ENCODE data around the gene HERC6.
"Not testable (repeated sequence)": the region's sequence is repeated elsewhere in the genome, so short reads cannot be mapped to it uniquely, and the experiment has no call there.

HERC6 gene

DNA sequence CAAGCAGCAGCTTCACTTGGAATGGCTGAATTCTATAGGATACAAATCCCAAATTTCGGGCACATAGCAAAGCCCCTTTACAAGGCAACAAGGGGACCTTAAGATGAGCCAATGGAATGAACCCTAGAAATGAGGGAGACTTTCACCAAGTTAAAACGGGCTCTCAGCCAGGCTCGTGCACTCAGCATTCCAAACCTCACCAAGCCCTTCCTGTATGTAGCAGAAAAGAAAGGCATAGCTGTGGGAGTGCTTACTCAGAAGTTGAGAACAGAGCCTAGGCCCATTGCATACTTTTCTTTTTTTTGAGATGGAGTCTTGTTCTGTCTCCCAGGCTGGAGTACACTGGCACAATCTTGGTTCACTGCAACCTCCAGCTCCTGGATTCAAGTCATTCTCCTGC is 67.5 kb downstream of the HERC6 start:
- FAIRE-seq (no peak), DNase-seq (ENCODE audit: low spot score) (no peak)

DNA sequence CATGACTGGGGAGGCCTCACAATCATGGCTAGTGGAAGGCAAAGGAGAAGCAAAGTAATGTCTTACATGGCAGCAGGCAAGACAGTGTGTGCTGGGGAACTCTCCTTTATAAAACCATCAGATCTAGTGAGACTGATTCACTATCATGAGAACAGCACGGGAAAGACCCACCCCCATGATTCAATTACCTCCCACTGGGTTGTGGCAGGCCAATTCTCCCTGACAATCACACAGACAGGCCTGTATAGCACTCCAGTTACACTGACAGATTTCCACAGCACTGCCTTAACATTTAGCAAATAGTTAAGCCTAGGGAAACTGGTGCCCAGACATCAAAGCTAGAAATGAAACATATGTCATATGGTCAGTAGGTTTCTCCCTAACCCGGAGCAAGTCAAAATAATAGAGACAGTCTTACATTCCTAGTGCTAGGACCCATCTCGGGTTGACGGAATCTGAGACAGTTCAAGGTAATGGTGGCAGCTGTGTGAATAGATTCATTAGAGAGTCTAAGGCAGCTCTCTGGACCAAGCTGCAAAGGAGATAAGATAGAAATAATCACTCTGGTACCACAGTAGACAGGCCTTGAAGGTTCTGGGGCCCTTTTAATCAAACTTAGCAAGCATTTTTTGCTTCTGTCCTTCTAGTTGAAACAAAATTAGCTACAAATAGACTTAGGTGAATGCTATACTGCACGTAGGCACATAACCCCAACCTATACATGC is 68.9 kb downstream of the HERC6 start:
- FAIRE-seq (no peak), DNase-seq (ENCODE audit: low spot score) (no peak)

DNA sequence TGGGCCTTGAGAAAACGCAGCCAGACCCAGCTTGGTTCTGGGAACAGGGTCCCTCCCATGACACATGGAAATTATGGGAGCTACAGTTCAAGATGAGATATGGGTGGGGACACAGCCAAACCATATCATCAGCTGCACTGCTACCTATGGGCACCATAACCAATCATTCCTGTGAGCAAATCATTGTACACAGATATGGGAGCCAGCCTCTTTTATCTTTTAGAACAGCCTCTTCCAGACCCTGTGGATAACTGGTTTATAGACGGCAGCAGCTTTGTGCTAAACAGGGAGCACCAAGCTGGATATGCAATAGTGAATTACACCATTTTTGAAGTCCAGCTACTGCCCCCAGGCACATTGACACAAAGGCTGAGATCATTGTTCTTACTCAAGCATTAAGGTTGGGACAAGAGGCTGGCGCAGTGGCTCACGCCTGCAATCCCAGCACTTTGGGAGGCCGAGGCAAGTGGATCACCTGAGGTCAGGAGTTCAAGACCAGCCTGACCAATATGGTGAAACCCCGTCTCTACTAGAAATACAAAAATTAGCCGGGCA is 69.6 kb downstream of the HERC6 start:
- FAIRE-seq, result not testable (repeated sequence)

DNA sequence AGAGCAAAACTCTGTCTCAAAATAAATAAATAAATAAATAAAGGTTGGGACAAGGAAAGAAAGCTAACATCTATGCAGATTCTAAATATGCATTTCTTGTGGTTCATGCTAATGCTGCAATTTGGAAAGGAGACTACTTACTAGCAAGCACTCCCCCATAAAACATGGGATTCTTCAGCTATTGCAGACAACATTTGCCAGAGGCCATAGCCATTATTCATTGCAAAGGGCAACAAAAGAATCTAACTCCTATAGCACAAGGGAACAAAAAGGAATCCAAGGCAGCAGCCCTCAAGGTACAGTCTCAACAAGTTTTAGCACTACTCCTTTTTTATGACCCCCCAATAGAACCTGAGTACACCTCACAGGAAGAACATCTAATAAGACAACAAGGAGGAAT is 70.2 kb downstream of the HERC6 start:
- DNase-seq (ENCODE audit: low spot score) (no peak), FAIRE-seq (no peak)

More for the DNA sequence above, 69.6 kb downstream of the HERC6 start:
- DNase-seq (ENCODE audit: low spot score), result not testable (repeated sequence)

DNA sequence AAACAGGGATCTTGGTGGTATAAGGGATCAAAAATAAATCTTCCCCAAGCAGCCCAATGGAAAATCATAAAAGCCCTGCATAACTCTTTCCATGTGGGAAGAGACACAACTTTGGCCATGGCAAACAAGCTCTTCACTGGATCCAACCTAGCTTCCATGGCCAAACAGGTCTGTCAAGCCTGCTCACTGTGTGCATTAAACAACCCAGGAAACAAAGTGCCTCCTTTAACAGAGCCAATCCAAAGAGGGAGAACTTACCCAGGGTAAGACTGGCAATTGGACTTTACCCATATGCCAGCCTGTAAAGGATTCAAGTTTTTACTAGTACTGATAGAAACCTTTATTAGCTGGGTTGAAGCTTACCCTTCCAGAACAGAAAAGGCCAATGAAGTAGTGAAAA is 70.6 kb downstream of the HERC6 start:
- no peak for FAIRE-seq
- DNase-seq (ENCODE audit: low spot score), result no peak

DNA sequence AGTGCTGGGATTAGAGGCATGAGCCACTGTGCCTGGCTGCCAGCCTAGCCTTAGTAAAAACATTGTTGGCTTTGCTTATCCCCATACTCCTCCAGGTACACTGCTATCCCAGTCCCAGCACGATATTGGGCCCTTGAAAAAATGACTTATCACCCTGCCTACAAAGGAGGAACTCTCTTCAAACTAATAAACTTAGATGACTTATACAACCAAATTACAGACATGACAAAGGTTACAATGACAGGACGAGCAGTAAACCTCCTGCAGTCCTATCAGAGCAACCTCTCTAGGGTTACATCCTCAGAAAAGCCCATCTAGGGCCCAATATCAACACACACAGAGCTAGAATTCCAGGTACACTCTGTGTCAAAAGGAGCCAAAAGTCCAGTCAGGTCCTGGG is 72.6 kb downstream of the HERC6 start:
- FAIRE-seq, result no peak

DNA sequence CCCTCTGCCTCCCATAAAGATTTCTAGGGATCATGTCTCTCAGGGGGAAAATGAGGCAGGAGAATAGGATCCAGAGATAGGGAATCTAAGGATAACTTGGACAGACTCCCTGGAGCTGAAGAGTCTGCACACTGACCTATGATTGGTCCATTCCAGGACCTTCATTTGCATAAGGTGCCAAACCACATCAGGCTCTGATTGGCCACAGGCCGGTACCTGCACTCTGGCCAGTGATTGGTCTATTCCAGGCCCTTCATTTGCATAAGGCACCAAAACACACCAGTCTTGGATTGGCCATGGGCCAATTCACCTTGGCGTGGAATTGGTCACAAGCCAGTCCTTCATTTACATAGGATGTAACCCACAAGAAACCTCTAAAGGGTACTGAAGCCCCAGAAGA is 74.3 kb downstream of the HERC6 start:
- FAIRE-seq (no peak), DNase-seq (ENCODE audit: low spot score) (no peak)

More for the DNA sequence above, 72.6 kb downstream of the HERC6 start:
- DNase-seq (ENCODE audit: low spot score), result no peak

DNA sequence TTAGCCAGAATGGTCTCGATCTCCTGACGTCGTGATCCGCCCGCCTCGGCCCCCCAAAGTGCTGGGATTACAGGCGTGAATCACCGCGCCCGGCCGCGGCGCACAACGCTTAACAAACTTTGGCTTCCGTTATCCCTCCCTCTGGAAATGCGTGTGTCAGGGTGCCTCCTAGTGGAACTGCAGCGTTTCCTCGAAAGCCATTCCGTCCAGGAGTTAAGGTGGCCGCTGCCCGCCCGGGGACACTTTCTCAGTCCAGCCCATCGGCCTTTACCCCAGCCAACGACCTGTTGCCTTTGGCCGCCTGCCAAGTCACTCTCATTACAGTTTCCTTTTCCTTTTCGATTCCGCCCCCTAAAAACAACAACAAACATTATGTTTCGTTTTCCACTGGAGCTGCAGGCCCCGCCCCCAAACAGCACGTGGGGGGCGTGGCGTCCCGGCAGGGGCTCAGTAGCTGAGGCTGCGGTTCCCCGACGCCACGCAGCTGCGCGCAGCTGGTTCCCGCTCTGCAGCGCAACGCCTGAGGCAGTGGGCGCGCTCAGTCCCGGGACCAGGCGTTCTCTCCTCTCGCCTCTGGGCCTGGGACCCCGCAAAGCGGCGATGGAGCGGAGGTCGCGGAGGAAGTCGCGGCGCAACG is 78.1 kb downstream of the HERC6 start, which contains the start of gene HERC5:
Gene HERC5, plus strand, starts transcription at position 450 of the 637 bp plus-strand sequence. Its CDS starts 151 bp downstream, at position 601.
- FAIRE-seq (peak; percentile 53), DNase-seq (ENCODE audit: low spot score) (peak; percentile 74)

DNA sequence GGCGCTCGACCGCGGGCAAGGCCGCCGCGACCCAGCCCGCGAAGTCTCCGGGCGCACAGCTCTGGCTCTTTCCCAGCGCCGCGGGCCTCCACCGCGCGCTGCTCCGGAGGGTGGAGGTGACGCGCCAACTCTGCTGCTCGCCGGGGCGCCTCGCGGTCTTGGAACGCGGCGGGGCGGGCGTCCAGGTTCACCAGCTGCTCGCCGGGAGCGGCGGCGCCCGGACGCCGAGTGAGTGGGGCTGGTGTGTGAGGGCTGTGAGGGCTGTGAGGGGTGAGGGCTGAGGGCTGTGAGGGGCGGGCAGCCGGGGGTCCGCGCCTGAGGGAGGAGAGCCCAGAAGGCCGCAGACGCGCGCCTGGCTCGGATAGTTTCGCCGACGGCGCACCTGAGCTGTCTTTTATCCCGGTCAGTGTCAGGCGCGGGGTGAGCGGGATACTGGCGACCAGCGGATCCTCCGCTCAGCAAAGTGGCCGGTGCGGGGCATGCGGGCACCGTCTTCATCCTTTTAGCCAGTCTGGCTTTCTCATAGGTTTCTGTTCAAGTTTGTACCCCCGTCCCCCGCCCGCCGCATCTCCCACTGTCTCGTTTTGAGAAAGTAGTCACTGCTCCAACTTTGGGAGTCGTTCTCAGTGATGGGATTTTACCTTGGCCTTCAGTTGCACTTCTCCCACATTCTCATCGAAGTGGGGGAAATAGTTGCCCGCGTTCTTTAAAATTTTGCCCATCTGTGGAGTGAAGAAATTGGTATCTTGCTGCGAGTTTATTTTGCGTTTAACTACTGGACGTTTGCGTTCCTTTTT is 78.9 kb downstream of the HERC6 start:
- no peak for DNase-seq (ENCODE audit: low spot score)
- no peak for FAIRE-seq

DNA sequence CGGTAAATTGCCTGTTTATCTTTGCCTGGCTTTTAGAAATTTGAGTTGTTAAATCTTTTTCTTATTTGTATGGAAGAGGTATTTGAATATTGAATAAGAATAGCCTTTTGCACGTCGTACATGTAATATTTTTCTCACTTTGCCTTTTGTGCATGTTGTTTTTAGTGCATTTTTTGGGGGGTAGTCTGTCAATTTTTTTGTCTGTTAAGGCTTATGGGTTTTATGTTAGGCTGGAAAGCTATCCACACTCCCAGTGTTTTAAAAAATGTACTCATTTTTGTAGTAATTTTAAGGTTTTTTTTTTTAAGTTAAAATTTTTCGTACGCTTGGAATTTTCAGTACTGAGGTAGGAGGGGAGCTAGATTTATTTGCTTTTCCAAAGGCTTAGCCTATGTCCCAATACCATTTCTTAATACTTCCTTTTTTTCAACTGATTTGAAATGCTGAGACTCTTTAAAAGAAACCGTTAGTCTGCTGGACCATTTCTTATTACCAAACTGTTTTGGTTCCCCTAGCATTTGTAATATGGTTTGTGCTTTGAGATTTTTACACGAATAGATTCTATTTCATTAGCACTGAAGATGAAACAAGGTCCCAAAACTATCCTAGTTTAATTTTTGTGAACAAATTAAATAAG is 79.6 kb downstream of the HERC6 start:
- FAIRE-seq (no peak), DNase-seq (ENCODE audit: low spot score) (no peak)

DNA sequence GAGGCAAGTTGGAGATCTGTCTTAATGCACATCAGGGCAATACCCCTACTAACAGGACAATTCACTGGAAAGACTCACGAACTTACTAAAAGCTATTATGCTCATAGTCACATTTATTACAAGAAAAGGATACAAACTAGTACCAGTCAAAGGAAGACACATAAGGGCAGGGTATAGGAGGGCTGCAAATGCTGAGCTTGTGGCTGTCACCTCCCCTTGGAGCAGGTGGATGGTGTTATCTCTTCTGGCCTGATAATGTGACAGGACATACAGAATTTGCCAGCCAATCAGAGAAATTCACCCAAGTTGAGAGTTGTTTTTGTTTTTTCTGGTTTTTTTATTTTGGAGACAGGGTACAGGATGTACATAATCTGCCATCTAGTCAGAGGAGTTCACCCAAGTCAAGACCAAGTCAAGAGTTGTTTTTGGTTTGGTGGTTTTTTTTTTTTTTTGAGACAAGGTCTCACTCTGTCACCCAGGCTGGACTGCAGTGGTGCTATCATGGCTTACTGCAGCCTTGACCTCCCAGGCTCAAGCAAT is 87.1 kb downstream of the HERC6 start:
- no peak for FAIRE-seq
- DNase-seq (ENCODE audit: low spot score), result no peak

DNA sequence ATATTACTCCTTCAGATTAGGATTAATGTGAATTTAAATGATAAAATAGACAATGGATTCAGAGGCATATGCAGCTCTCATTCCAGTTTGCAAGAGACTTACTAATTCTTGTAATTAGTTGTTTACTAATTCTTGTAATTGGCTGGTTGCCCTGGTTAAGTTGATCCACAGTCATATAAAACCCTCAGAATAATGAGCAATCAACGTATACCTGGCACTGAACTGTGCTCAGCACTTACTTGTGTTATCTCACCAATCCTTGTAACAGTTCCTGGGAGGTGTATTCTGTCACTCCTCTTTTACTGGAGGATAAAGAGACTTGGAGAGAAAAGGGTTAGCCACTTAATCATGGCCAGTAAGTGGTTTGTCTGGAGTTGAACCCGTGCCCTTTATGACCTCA is 88.7 kb downstream of the HERC6 start:
- no peak for DNase-seq (ENCODE audit: low spot score)
- no peak for FAIRE-seq

DNA sequence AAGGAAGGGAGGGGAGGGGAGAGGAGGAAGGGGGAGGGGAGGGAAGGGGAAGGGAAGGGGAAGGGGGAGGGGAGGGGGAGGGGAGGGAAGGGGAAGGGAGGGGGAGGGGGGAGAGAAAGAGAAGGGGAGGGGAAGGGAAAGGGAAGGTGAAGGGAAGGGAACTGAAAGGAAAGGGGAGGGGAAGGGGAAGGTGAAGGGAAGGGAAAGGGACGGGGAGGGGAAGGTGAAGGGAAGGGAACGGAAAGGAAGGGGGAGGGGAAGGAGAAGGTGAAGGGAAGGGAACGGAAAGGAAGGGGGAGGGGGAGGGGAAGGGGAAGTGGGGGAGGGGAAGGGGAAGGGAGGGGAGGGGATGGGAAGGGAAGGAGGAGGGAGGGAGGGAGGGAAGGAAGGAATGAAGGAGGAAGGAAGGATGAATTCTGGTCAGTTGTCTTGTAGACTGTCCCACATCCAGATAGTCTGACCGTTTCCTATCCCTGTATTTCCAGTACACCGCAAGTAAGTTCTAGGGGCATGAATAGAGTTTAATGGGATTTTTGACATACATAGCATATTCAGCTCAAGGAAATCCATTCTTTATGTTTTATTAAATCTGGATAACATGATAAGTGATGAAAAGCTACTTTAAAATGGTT is 98.7 kb downstream of the HERC6 start:
- no peak for DNase-seq (ENCODE audit: low spot score)
- FAIRE-seq, result no peak

DNA sequence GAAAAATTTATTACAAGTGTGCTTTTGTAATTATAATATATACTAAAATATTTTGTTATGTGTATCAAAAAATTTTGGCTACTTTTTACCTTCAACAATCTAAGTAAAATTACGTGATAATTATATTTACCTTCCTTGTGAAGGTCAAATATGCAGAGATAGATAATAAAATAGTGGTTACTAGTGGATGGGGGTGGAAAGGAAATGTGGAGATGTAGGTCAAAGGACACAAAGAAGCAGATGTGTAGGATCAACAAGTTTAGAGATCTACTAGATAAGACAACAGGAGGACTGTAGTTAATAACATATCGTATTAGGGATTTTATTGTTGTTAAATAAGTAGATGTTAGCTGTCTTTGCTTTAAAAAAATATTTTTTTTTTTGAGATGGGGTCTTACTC is 99.6 kb downstream of the HERC6 start:
- FAIRE-seq, result no peak

DNA sequence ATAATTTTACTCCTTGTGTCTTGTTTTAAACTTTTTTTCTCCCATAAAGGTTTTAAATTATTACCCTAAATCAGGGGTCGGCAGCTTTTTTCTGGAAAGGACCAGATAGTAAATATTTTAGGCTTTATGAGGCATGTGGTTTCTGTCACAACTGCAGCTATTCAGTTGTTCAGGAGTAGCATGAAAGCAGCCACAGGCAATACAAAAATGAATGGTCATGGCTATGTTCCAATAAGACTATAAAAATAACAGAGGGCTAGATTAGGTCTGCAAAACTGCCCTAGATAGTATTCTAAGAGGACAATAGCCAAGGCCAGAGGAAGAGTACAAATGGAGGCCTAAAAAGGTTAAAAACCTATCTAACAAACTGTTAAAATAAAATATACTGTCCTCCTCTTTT is 102.9 kb downstream of the HERC6 start:
- FAIRE-seq, result no peak
- no peak for DNase-seq (ENCODE audit: low spot score)

More for the DNA sequence above, 99.6 kb downstream of the HERC6 start:
- DNase-seq (ENCODE audit: low spot score), result no peak

DNA sequence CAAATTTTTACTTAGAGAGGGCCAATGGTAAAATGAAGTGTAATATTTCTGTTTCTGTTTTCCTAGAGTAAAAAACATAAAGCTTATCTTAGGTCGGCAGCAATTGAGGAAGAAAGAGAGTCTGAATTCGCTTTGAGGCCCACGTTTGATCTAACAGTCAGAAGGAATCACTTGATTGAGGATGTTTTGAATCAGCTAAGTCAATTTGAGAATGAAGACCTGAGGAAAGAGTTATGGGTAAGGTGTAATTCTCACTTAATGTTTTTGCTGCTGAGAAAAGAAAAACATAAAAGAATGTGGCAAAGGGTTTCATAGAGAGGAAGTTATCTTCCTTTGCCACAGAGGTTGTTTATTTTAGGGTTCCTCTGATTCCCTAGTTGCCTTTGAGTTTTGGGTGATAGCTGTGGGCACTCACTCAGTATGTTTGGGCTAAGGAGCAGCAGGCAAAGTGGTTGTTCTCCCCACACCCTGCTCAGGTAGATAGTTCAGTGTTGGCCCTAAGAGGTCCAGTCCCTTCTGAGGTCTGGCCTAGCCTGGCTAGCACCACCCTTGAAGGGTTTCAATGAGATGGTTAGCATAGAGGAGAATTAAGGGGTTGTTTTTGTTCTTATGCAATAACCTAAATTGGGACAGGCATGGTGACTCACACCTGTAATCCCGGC is 110.6 kb downstream of the HERC6 start:
- FAIRE-seq, result no peak

More for the DNA sequence above, 110.6 kb downstream of the HERC6 start:
- DNase-seq (ENCODE audit: low spot score), result no peak

Measured in RCC 7860 (cell line).